ENCODE data around the gene ESPNL. TPM values are rescaled to one million over a fixed set of nuclear protein-coding genes. Genes with fewer than 3 reads are reported as not detected.
"Not testable (repeated sequence)": the region's sequence is repeated elsewhere in the genome, so short reads cannot be mapped to it uniquely, and the experiment has no call there.

ESPNL gene
- total RNA-seq, 2 donors from 2014 or later = 0.05 TPM; not detected in 1

GRCh38 chr2:238106698-238107524, 6.8 kb downstream of the ESPNL start:
- Mint-ChIP-seq H3K27ac (no peak overlapping the region), H3K36me3 (ENCODE audit: low read depth) (no peaks in the 10 kb centered on the region), H3K4me3 (peak overlapping the region; percentile 39), H3K4me1 (peaks cover 4% of the 10 kb centered on the region), H3K27me3 (no peaks in the 10 kb centered on the region)
- H3K9me3 ChIP-seq (ENCODE audit: control insufficient read depth, low read length, poor library complexity, severe bottlenecking) = no peaks in the 10 kb centered on the region
- ATAC-seq (no peak), DNase-seq (no peak)

DNA sequence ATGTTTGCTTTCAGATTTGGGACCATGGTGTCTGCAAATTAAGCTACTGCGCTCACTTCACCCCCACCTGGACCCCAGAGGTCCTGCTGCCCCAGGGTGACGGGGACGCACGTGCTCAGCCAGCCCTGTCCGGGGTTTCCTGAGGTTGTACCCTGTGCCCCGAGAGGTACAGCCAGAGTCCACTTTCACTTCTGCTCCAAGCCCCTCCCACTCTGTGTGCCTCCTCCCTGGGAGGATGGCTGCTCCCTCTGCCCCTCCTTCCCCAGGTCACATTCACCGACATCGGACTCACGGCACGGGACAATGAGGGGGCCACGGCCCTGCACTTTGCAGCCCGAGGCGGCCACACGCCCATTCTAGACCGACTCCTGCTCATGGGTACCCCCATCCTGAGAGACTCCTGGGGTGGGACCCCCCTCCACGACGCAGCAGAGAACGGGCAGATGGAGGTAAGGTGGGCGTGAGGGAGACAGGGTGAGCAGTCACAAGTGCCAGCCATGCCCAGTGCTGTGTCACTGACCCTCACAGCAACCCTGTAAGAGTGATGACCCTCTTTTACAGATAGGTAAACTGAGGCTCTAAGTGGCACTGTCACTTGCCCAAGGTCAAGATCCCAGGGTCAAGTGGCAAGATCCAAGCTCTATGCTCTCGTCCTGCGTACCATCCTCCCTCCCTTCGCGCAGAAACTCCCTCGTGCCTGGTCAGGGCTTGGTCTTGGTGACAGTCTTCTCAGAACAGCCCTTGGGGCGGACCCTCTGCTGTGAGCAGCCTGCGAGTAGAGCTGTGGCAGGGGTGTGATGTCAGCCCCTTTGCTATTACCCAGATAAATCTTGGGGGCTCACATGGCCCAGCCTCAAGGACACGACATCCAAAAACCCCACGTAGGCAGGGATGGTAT, 7.6 kb downstream of the ESPNL start:
- Mint-ChIP-seq H3K27me3 (no peaks in the 10 kb centered on the region), H3K4me3 (peak overlapping the region; percentile 39), H3K36me3 (ENCODE audit: low read depth) (no peaks in the 10 kb centered on the region), H3K27ac (no peak overlapping the region), H3K4me1 (peaks cover 4% of the 10 kb centered on the region)
- DNase-seq (peak in 1 of 3 donors; percentile 0), ATAC-seq (peak; percentile 71)
- no peaks in the 10 kb centered on the region for H3K9me3 ChIP-seq (ENCODE audit: control insufficient read depth, low read length, poor library complexity, severe bottlenecking)

- Mint-ChIP-seq H3K27me3 (no peaks in the 10 kb centered on the region), H3K4me3 (no peak overlapping the region), H3K4me1 (peaks cover 4% of the 10 kb centered on the region), H3K27ac (no peak overlapping the region), H3K36me3 (ENCODE audit: low read depth) (no peaks in the 10 kb centered on the region)
- H3K9me3 ChIP-seq (ENCODE audit: control insufficient read depth, low read length, poor library complexity, severe bottlenecking) = no peaks in the 10 kb centered on the region
- peak; percentile 57 for ATAC-seq
- DNase-seq = peak in 1 of 3 donors; percentile 2
These were observed 8.5 kb downstream of the ESPNL start for GRCh38 chr2:238108423-238109183.

GRCh38 chr2:238113611-238114010, 13.5 kb downstream of the ESPNL start:
- ATAC-seq (no peak), DNase-seq (peak in 1 of 3 donors; percentile 0)

DNA sequence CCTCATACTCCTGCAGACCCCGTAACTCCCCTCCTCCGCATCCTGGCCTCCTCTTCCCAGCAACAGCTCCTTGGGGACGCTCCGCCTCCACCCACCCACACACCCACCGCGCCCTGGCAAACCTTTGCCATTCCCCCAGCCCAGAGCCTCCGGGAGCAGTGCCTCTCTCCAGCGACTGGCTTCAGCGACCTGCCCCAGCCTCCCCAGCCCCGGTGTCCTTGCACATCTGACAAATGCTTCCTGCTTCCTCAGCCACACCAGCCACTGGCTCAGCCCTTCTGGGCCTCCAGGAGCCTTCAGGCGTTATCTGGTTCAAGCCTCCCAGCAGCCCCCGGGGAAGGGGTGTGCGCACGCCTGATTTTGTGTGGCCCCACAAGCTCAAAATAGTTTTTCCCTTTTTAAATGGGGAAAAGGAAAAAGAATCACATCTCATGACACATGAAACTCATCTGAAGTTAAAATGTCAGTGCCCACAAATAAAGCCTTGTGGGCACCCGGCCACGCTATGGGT, 14.2 kb downstream of the ESPNL start:
- no peak for ATAC-seq
- no peak for DNase-seq
- Mint-ChIP-seq H3K4me3 (no peak overlapping the region), H3K36me3 (ENCODE audit: low read depth) (no peaks in the 10 kb centered on the region), H3K27me3 (peaks cover 5% of the 10 kb centered on the region), H3K4me1 (no peaks in the 10 kb centered on the region), H3K27ac (no peak overlapping the region)
- H3K9me3 ChIP-seq (ENCODE audit: control insufficient read depth, low read length, poor library complexity, severe bottlenecking) = no peaks in the 10 kb centered on the region

More at GRCh38 chr2:238113611-238114010, 13.5 kb downstream of the ESPNL start:
- Mint-ChIP-seq H3K27me3 (peaks cover 5% of the 10 kb centered on the region), H3K4me1 (no peaks in the 10 kb centered on the region), H3K4me3 (no peak overlapping the region), H3K36me3 (ENCODE audit: low read depth) (no peaks in the 10 kb centered on the region), H3K27ac (peak overlapping the region; percentile 22)
- no peaks in the 10 kb centered on the region for H3K9me3 ChIP-seq (ENCODE audit: control insufficient read depth, low read length, poor library complexity, severe bottlenecking)

DNA sequence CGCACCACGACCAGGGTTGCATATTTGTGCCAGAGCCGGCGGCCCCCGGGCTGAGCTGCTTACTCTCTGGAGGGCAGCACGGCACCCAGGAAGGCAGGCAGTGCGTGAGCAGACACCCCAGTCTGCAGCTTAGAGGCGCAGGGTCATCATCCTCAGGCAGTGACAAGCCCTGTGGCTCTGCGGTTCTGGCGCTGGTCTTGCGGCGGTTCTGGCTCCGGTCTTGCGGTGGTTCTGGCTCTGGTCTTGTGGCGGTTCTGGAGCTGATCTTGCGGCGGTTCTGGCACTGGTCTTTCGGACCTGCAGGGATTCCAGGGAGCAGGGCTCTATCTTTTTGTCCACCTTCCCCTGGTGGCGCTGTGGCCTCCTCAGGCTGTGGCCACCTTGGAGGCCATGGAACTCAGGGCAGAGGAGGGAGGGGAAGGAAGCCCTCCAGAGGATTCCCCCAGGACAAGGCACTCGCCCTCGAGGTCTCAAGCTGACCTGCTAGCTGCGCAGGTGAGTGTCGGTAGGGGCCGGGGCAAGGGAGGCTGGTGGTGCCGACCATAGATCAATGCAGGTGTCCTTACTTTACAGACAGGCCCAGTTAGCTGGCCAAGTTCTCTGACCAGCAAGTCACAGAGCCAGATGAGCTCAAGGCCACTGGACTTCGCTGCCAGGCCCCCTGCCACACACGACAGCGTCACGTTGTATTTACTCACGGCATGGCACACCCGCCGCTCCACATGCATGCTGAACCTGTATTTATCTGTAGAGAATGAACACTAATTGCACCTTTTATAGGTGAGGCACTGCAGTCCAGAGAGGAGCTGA, 14.9 kb downstream of the ESPNL start:
- H3K4me1 Mint-ChIP-seq = no peaks in the 10 kb centered on the region
- no peak overlapping the region for H3K27ac Mint-ChIP-seq
- H3K36me3 Mint-ChIP-seq (ENCODE audit: low read depth) = no peaks in the 10 kb centered on the region
- H3K9me3 ChIP-seq (ENCODE audit: control insufficient read depth, low read length, poor library complexity, severe bottlenecking) = no peaks in the 10 kb centered on the region
- DNase-seq (no peak), ATAC-seq (no peak)
- no peak overlapping the region for H3K4me3 Mint-ChIP-seq
- H3K27me3 Mint-ChIP-seq = peaks cover 5% of the 10 kb centered on the region

- ATAC-seq; H3K27me3 Mint-ChIP-seq; H3K36me3 Mint-ChIP-seq (ENCODE audit: low read depth); H3K9me3 ChIP-seq (ENCODE audit: control insufficient read depth, low read length, poor library complexity, severe bottlenecking); H3K27ac Mint-ChIP-seq; H3K4me3 Mint-ChIP-seq; H3K4me1 Mint-ChIP-seq; DNase-seq: not testable (repeated sequence)
These were observed 15.6 kb downstream of the ESPNL start for GRCh38 chr2:238115709-238116108.

GRCh38 chr2:238116298-238117198, 16.4 kb downstream of the ESPNL start:
- ATAC-seq = no peak
- H3K9me3 ChIP-seq (ENCODE audit: control insufficient read depth, low read length, poor library complexity, severe bottlenecking) = no peaks in the 10 kb centered on the region
- H3K36me3 Mint-ChIP-seq (ENCODE audit: low read depth) = no peaks in the 10 kb centered on the region
- peak in 1 of 3 donors; percentile 1 for DNase-seq
- H3K4me3 Mint-ChIP-seq = no peak overlapping the region
- H3K27ac Mint-ChIP-seq = no peak overlapping the region
- H3K27me3 Mint-ChIP-seq = peaks cover 5% of the 10 kb centered on the region
- no peaks in the 10 kb centered on the region for H3K4me1 Mint-ChIP-seq

- Mint-ChIP-seq H3K4me1 (no peaks in the 10 kb centered on the region), H3K4me3 (no peak overlapping the region), H3K36me3 (ENCODE audit: low read depth) (no peaks in the 10 kb centered on the region), H3K27me3 (peaks cover 5% of the 10 kb centered on the region), H3K27ac (no peak overlapping the region)
- H3K9me3 ChIP-seq (ENCODE audit: control insufficient read depth, low read length, poor library complexity, severe bottlenecking) = no peaks in the 10 kb centered on the region
- ATAC-seq (no peak), DNase-seq (peak in 1 of 3 donors; percentile 8)
These were observed 17.3 kb downstream of the ESPNL start for GRCh38 chr2:238117199-238118154.

- Mint-ChIP-seq H3K27me3 (peaks cover 5% of the 10 kb centered on the region), H3K4me1 (no peaks in the 10 kb centered on the region), H3K27ac (no peak overlapping the region), H3K36me3 (ENCODE audit: low read depth) (no peaks in the 10 kb centered on the region), H3K4me3 (no peak overlapping the region)
- no peaks in the 10 kb centered on the region for H3K9me3 ChIP-seq (ENCODE audit: control insufficient read depth, low read length, poor library complexity, severe bottlenecking)
- no peak for ATAC-seq
- peak in 1 of 3 donors; percentile 7 for DNase-seq
These were observed 19.8 kb downstream of the ESPNL start for GRCh38 chr2:238119756-238120462.
